Activated B cell treated with CpG ODN at 0.5 μM for 24 hours (primary cell): ENCODE data around the gene TRIM66. TPM values are rescaled to one million over a fixed set of nuclear protein-coding genes. Genes with fewer than 3 reads are reported as not detected.
A peak's percentile ranks its signal among the peaks of the same experiment; 100 is the strongest.

Source experiments
- ATAC-seq: fragments of 200-7000 bp; cut with Tn5 transposase; one replicate; pipeline ENCODE4 v1.10.0; 2021; ENCODE audit warnings: low read depth, mild to moderate bottlenecking, moderate library complexity
- CTCF ChIA-PET: fragments of 350-600 bp; sonication (Branson Sonifier 250); formaldehyde crosslinking; loops from one replicate; lab custom pipeline; 2021; ENCODE audit warnings: antibody characterized with exemption; lab: Charles Lee
- POLR2A ChIA-PET: fragments of 350-600 bp; sonication (Branson Sonifier 250); formaldehyde crosslinking; loops from one replicate; lab custom pipeline; 2021; ENCODE audit warnings: antibody characterized with exemption; lab: Charles Lee
- DNase-seq: peaks from one replicate; pipeline ENCODE4 v3.0.0; 2022
- H3K27ac Mint-ChIP-seq: one replicate; pipeline ENCODE4 v1.8.0; 2020; ENCODE audit warnings: mixed read lengths
- H3K27me3 Mint-ChIP-seq: one replicate; pipeline ENCODE4 v1.8.0; 2021; ENCODE audit warnings: mixed read lengths
- H3K36me3 Mint-ChIP-seq: one replicate; pipeline ENCODE4 v1.8.0; 2021; ENCODE audit warnings: low read depth, mixed read lengths
- H3K4me1 Mint-ChIP-seq: one replicate; pipeline ENCODE4 v1.8.0; 2021; ENCODE audit warnings: mixed read lengths
- H3K4me3 Mint-ChIP-seq: one replicate; pipeline ENCODE4 v1.8.0; 2020; ENCODE audit warnings: mild to moderate bottlenecking, mixed read lengths
- H3K9me3 Mint-ChIP-seq: one replicate; pipeline ENCODE4 v1.8.0; 2020; ENCODE audit warnings: mixed read lengths
- CTCF ChIP-seq: fragments of 200-600 bp; IDR thresholded peaks from one replicate; pipeline ENCODE4 v1.8.0; 2022; ENCODE audit warnings: antibody characterized with exemption, mild to moderate bottlenecking
- intact Hi-C: fragments of 100-400 bp; cut with micrococcal nuclease; formaldehyde crosslinking; loops from one replicate; pipeline ENCODE4 v1.15.1; 2024
- total RNA-seq: library from RNA; stranded (reverse); gene quantifications from 2 replicates; pipeline ENCODE4 v1.2.3, GENCODE V29; 2022

TRIM66 gene
- total RNA-seq, 1 donor from 2014 or later = 12.4 TPM

GRCh38 chr11:8596504-8597046, 85.9 kb downstream of the TRIM66 start:
- Mint-ChIP-seq H3K27me3 (peaks cover 12% of the 10 kb centered on the region), H3K9me3 (no peaks in the 10 kb centered on the region), H3K27ac (no peak overlapping the region), H3K4me3 (no peak overlapping the region), H3K36me3 (no peaks in the 10 kb centered on the region), H3K4me1 (peaks cover 17% of the 10 kb centered on the region)
- DNase-seq (no peak), ATAC-seq (no peak)
- POLR2A ChIA-PET = interaction anchor here (0.6 kb wide), 1 partner anchor 65 kb away, joined by 10 read pairs; no protein-coding TSS in a partner anchor
- intact Hi-C loops = loop anchor here (10.0 kb wide), 2 partner anchors 88 to 218 kb away; partner anchors contain the start of genes RPL27A and TRIM66
- TF ChIP-seq CTCF = no peak
- CTCF ChIA-PET = no interaction called here

- H3K27ac Mint-ChIP-seq = peak within 1 kb of the TSS; percentile 50
- H3K4me3 Mint-ChIP-seq = peak within 1 kb of the TSS; percentile 88
- no peak for TF ChIP-seq CTCF
- ChIA-PET POLR2A (interaction anchor here (0.8 to 2.9 kb wide), 3 partner anchors 17 to 95 kb away, joined by 3 to 13 read pairs (median 3); partner anchors contain the start of genes RPL27A and TRIM66), CTCF (no interaction called here)
- ATAC-seq (peak; percentile 92), DNase-seq (peak; percentile 52)
- no peaks in the 10 kb centered on the region for H3K36me3 Mint-ChIP-seq
- peaks cover 11% of the 10 kb centered on the region for H3K27me3 Mint-ChIP-seq
- H3K9me3 Mint-ChIP-seq = no peaks in the 10 kb centered on the region
- intact Hi-C loops = loop anchor here (10.0 kb wide), 2 partner anchors 91 to 221 kb away; partner anchors contain the start of genes RPL27A and TRIM66
- H3K4me1 Mint-ChIP-seq = peaks cover 17% of the 10 kb centered on the region
Measured at GRCh38 chr11:8593935-8594909, 88.2 kb downstream of the TRIM66 start, which contains the start of gene STK33. Gene STK33 (minus strand): TSS chr11:8594228. CDS start chr11:8474905, 119,323 bp downstream.

- peak; percentile 9 for ATAC-seq
- ChIA-PET POLR2A (interaction anchor here (1.1 to 2.9 kb wide), 2 partner anchors 89 to 95 kb away, joined by 3 to 13 read pairs; partner anchors contain the start of genes RPL27A and TRIM66), CTCF (no interaction called here)
- intact Hi-C loops = loop anchor here (10.0 kb wide), 2 partner anchors 91 to 221 kb away; partner anchors contain the start of genes RPL27A and TRIM66
- peaks cover 4% of the 10 kb centered on the region for H3K27me3 Mint-ChIP-seq
- peak overlapping the region; percentile 50 for H3K27ac Mint-ChIP-seq
- peak overlapping the region; percentile 88 for H3K4me3 Mint-ChIP-seq
- H3K36me3 Mint-ChIP-seq = no peaks in the 10 kb centered on the region
- H3K9me3 Mint-ChIP-seq = no peaks in the 10 kb centered on the region
- DNase-seq = no peak
- no peak for TF ChIP-seq CTCF
- H3K4me1 Mint-ChIP-seq = peaks cover 17% of the 10 kb centered on the region
Measured at GRCh38 chr11:8593455-8593854, 89.0 kb downstream of the TRIM66 start.

GRCh38 chr11:8587915-8588314, 94.5 kb downstream of the TRIM66 start:
- Mint-ChIP-seq H3K36me3 (no peaks in the 10 kb centered on the region), H3K4me1 (peaks cover 3% of the 10 kb centered on the region)
- TF ChIP-seq CTCF = no peak

More at GRCh38 chr11:8587915-8588314, 94.5 kb downstream of the TRIM66 start:
- Mint-ChIP-seq H3K9me3 (peaks cover 4% of the 10 kb centered on the region), H3K4me3 (no peak overlapping the region), H3K27me3 (no peaks in the 10 kb centered on the region), H3K27ac (no peak overlapping the region)
- DNase-seq (no peak), ATAC-seq (no peak)
- CTCF ChIA-PET = no interaction called here
- POLR2A ChIA-PET = no interaction called here
- intact Hi-C loops = no loop called here
